Embryonic facial prominence (tissue), 1 donor: ENCODE results near the gene KPTN.
A peak's percentile ranks its signal among the peaks of the same experiment; 100 is the strongest.
"Not testable (repeated sequence)": the region's sequence is repeated elsewhere in the genome, so short reads cannot be mapped to it uniquely, and the experiment has no call there.

ENCODE experiments used
- DNase-seq: peaks from one replicate; pipeline ENCODE4 v3.0.0-alpha.2; 2016; ENCODE audit errors: extremely low spot score

The KPTN gene

GRCh38 chr19:47492137-47492533, 8.1 kb upstream of the KPTN start:
- DNase-seq: no peak

GRCh38 chr19:47491358-47492136, 7.5 kb upstream of the KPTN start:
- no peak for DNase-seq

- no peak for DNase-seq
Observed at GRCh38 chr19:47490847-47491246, 6.8 kb upstream of the KPTN start.

- DNase-seq: no peak
Observed at GRCh38 chr19:47490031-47490430, 6.0 kb upstream of the KPTN start.

GRCh38 chr19:47489072-47489914, 5.3 kb upstream of the KPTN start:
- DNase-seq: no peak

GRCh38 chr19:47487551-47488515, 3.8 kb upstream of the KPTN start:
- DNase-seq: no peak

GRCh38 chr19:47486900-47487299, 2.9 kb upstream of the KPTN start:
- no peak for DNase-seq

- DNase-seq: not testable (repeated sequence)
Observed at GRCh38 chr19:47486220-47486619, 2.2 kb upstream of the KPTN start.

- no peak for DNase-seq
Observed at GRCh38 chr19:47485210-47485609, 1.2 kb upstream of the KPTN start.

- DNase-seq: no peak
Observed at GRCh38 chr19:47483200-47483599, 819 bp downstream of the KPTN start.

GRCh38 chr19:47481460-47482052, 2.5 kb downstream of the KPTN start:
- no peak for DNase-seq

- no peak for DNase-seq
Observed at GRCh38 chr19:47480658-47481057, 3.4 kb downstream of the KPTN start.

GRCh38 chr19:47479701-47480503, 4.1 kb downstream of the KPTN start:
- DNase-seq: no peak

- no peak for DNase-seq
Observed at GRCh38 chr19:47476438-47476972, 7.5 kb downstream of the KPTN start.

- no peak for DNase-seq
Observed at GRCh38 chr19:47475465-47475864, 8.6 kb downstream of the KPTN start.

- DNase-seq: no peak
Observed at GRCh38 chr19:47473336-47473735, 10.7 kb downstream of the KPTN start.

- DNase-seq: peak; percentile 82
Observed at GRCh38 chr19:47471733-47472457, 12.1 kb downstream of the KPTN start, which contains the start of gene SLC8A2. Gene SLC8A2 (minus strand): TSS chr19:47471893. CDS start chr19:47466403, 5,490 bp downstream.

- DNase-seq: no peak
Observed at GRCh38 chr19:47471381-47471732, 12.7 kb downstream of the KPTN start.

GRCh38 chr19:47470447-47471195, 13.4 kb downstream of the KPTN start:
- DNase-seq: no peak
